Measurements from ENCODE around the gene ABRACL. TPM values are rescaled to one million over a fixed set of nuclear protein-coding genes. Genes with fewer than 3 reads are reported as not detected.
A peak's percentile ranks its signal among the peaks of the same experiment; 100 is the strongest.

ABRACL gene
- total and polyA plus RNA-seq, 2 of the 8 experiments (the other 6 are each of a cell fraction or from before 2014, with no cell fraction given) = 103 to 167 TPM

- no peaks in the 10 kb centered on the region for H3K79me2 ChIP-seq (ENCODE audit: control insufficient read depth in 1 of 2, insufficient read depth in 2 of 2, low read length in 2 of 2)
- no peak overlapping the region for H2AK5ac ChIP-seq (ENCODE audit: low read depth, low read length)
- FAIRE-seq (no peak), DNase-seq (ENCODE audit: low read depth in 1 of 2, low spot score in 2 of 2) (no peak)
- no peaks in the 10 kb centered on the region; the same call in 1 of the 2 replicates for H3K23me2 ChIP-seq (ENCODE audit: low read depth, low read length)
- H4K5ac ChIP-seq (ENCODE audit: insufficient read length, low read depth, low read length) = no peak overlapping the region
- no peak overlapping the region for H3K23ac ChIP-seq (ENCODE audit: insufficient read length)
- no peak overlapping the region for H2BK12ac ChIP-seq (ENCODE audit: low read depth, low read length)
- no peak overlapping the region for H3K27ac ChIP-seq (ENCODE audit: low read depth, low read length)
- H3K18ac ChIP-seq (ENCODE audit: extremely low read depth, low read length) = no peak overlapping the region
- no peak overlapping the region for H3K9ac ChIP-seq (replicated peaks in 1 of 4; ENCODE audit: extremely low read depth in 1 of 4, low read depth in 3 of 4, low read length in 3 of 4)
- no peak overlapping the region for H3K56ac ChIP-seq (replicated peaks; ENCODE audit: insufficient read length, low read depth, low read length)
- 94% methylated on average over 3 of the region's 4 CpGs; no CpG with 5 or more reads in 1 of the 2 experiments for WGBS, 2 experiments (ENCODE audit: extremely low coverage in 1 of 2, insufficient coverage in 1 of 2, insufficient read length in 1 of 2, insufficient replicate concordance in 2 of 2, low coverage in 1 of 2, low lambda C conversion rate in 2 of 2, missing lambda C conversion rate in 1 of 2)
- ChIA-PET CTCF (ENCODE audit: partially characterized antibody) (interaction anchor here (0.9 kb wide), 1 partner anchor 25 kb away, joined by 4 read pairs; the partner anchor contains the start of gene REPS1), POLR2A (ENCODE audit: partially characterized antibody) (interaction anchor here (1.2 to 1.7 kb wide), 2 partner anchors 16 to 25 kb away, joined by 3 to 4 read pairs; no protein-coding TSS in a partner anchor)
- H4K8ac ChIP-seq (ENCODE audit: extremely low read depth, insufficient read depth, low read length) = no peak overlapping the region
- no peak overlapping the region for H2BK20ac ChIP-seq (ENCODE audit: low read length)
- H3K9me3 ChIP-seq (ENCODE audit: insufficient read depth in 2 of 2, low read depth in 1 of 2, low read length in 1 of 2) = no peaks in the 10 kb centered on the region
- H3K27me3 ChIP-seq (replicated peaks in 1 of 4; ENCODE audit: control insufficient read depth in 3 of 4, extremely low read depth in 1 of 4, insufficient read depth in 3 of 4, low read length in 3 of 4) = no peaks in the 10 kb centered on the region
- H2BK120ac ChIP-seq (replicated peaks; ENCODE audit: low read depth, low read length) = no peak overlapping the region
- H2BK5ac ChIP-seq (ENCODE audit: low read depth, low read length) = no peak overlapping the region
- H2BK15ac ChIP-seq (ENCODE audit: low read length) = no peak overlapping the region
- no peak overlapping the region for H3K14ac ChIP-seq (ENCODE audit: insufficient read length)
- no peak overlapping the region for H3K4ac ChIP-seq (replicated peaks; ENCODE audit: insufficient read length, low read depth, low read length)
- no peak overlapping the region for H3K4me3 ChIP-seq (ENCODE audit: extremely low read depth in 1 of 4, insufficient read depth in 2 of 4, low read depth in 3 of 4, low read length in 4 of 4)
- H3K4me2 ChIP-seq (ENCODE audit: insufficient read depth in 1 of 2, low read depth in 2 of 2, low read length in 2 of 2) = no peak overlapping the region
- no peaks in the 10 kb centered on the region for H3K79me1 ChIP-seq (ENCODE audit: low read depth, low read length)
- H3K4me1 ChIP-seq (replicated peaks in 1 of 4; ENCODE audit: control insufficient read depth in 3 of 4, insufficient read depth in 4 of 4, low read length in 3 of 4) = peaks cover 0 to 4% (median 1%) of the 10 kb centered on the region in 4 experiments; a peak in 2 of 7 replicates
- peak overlapping the region; percentile 26; the same call in 1 of the 2 replicates for H2AFZ ChIP-seq (ENCODE audit: low read length)
- H4K20me1 ChIP-seq (replicated peaks in 1 of 2; ENCODE audit: control insufficient read depth in 1 of 2, insufficient read depth in 2 of 2, low read length in 2 of 2) = no peaks in the 10 kb centered on the region
- H4K91ac ChIP-seq (replicated peaks; ENCODE audit: insufficient read length, low read length) = no peak overlapping the region
- no peaks in the 10 kb centered on the region for H3K36me3 ChIP-seq (ENCODE audit: control insufficient read depth in 2 of 4, insufficient read depth in 4 of 4, low read length in 3 of 4)
- TF ChIP-seq POLR2A (IDR thresholded peaks at IDR 0.05; ENCODE audit: control extremely low read depth in 1 of 2, low read depth in 2 of 2, low read length in 2 of 2) = no peak
- TF ChIP-seq KDM5A (IDR thresholded peaks at IDR 0.05; ENCODE audit: low read length) = no peak
- TF ChIP-seq EZH2 (IDR thresholded peaks at IDR 0.05; ENCODE audit: low read depth, low read length, severe bottlenecking) = no peak
- no peak for TF ChIP-seq BACH1 (IDR thresholded peaks at IDR 0.05; ENCODE audit: low read length)
- TF ChIP-seq BCL11A (IDR thresholded peaks at IDR 0.05; ENCODE audit: low read depth in 2 of 2, low read length in 2 of 2) = no peak
- TF ChIP-seq SIN3A (conservative IDR thresholded peaks at IDR 0.05 in 1 of 2, IDR thresholded peaks at IDR 0.05 in 1 of 2; ENCODE audit: low read depth in 1 of 2, low read length in 2 of 2) = no peak
- TF ChIP-seq, protein P1, sequence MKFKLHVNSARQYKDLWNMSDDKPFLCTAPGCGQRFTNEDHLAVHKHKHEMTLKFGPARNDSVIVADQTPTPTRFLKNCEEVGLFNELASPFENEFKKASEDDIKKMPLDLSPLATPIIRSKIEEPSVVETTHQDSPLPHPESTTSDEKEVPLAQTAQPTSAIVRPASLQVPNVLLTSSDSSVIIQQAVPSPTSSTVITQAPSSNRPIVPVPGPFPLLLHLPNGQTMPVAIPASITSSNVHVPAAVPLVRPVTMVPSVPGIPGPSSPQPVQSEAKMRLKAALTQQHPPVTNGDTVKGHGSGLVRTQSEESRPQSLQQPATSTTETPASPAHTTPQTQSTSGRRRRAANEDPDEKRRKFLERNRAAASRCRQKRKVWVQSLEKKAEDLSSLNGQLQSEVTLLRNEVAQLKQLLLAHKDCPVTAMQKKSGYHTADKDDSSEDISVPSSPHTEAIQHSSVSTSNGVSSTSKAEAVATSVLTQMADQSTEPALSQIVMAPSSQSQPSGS (IDR thresholded peaks at IDR 0.05; ENCODE audit: low read length) = no peak
- TF ChIP-seq CBX5 (IDR thresholded peaks at IDR 0.05; ENCODE audit: low read depth, low read length) = no peak
- TF ChIP-seq RXRA (IDR thresholded peaks at IDR 0.05; ENCODE audit: insufficient read depth, low read depth, low read length) = no peak
- TF ChIP-seq TBP (IDR thresholded peaks at IDR 0.05; ENCODE audit: low read depth, low read length) = no peak
- no peak for TF ChIP-seq CHD1 (IDR thresholded peaks at IDR 0.05; ENCODE audit: low read depth, low read length)
- TF ChIP-seq BRCA1 (IDR thresholded peaks at IDR 0.05; ENCODE audit: low read depth, low read length) = no peak
These were observed 15.3 kb upstream of the ABRACL start for GRCh38 chr6:139013185-139013800.
